Progenitor cell of endocrine pancreas (in vitro differentiated cells): Measurements from ENCODE around the gene ABO. TPM values are rescaled to one million over a fixed set of nuclear protein-coding genes. Genes with fewer than 3 reads are reported as not detected.

Experiments
- DNase-seq: peaks from one replicate; pipeline ENCODE4 v3.0.0; 2021; ENCODE audit warnings: low spot score; ENCODE audit not compliant: unreplicated experiment
- H3K27ac Mint-ChIP-seq: 2 replicates; pipeline ENCODE4 v1.8.0; 2021; ENCODE audit warnings: mild to moderate bottlenecking, moderate library complexity, mixed read lengths
- H3K27me3 Mint-ChIP-seq: 2 replicates; pipeline ENCODE4 v1.8.0; 2021; ENCODE audit warnings: mixed read lengths
- H3K36me3 Mint-ChIP-seq: 2 replicates; pipeline ENCODE4 v1.8.0; 2022; ENCODE audit warnings: mixed read lengths; ENCODE audit not compliant: insufficient read depth
- H3K4me1 Mint-ChIP-seq: 2 replicates; pipeline ENCODE4 v1.8.0; 2021; ENCODE audit warnings: low read depth, mixed read lengths
- H3K4me3 Mint-ChIP-seq: 2 replicates; pipeline ENCODE4 v1.8.0; 2021; ENCODE audit warnings: low read depth, mild to moderate bottlenecking, moderate library complexity, mixed read lengths
- H3K9me3 Mint-ChIP-seq: 2 replicates; pipeline ENCODE4 v1.8.0; 2021; ENCODE audit warnings: low read depth, mixed read lengths
- CTCF ChIP-seq: fragments of 200-600 bp; sonication (generic); IDR thresholded peaks from one replicate; pipeline ENCODE4 v1.5.0; 2021; ENCODE audit warnings: antibody characterized with exemption, mild to moderate bottlenecking; ENCODE audit not compliant: unreplicated experiment
- total RNA-seq: library from RNA; stranded (reverse); gene quantifications from 2 replicates; pipeline ENCODE4 v1.2.1, GENCODE V29; 2021

Gene ABO
- total RNA-seq, 1 donor from 2014 or later: 10.3 TPM

GRCh38 chr9:133261103-133261752 lies 13.8 kb downstream of the ABO start:
- no peak for TF ChIP-seq CTCF
- Mint-ChIP-seq H3K27ac (no peak overlapping the region), H3K27me3 (no peaks in the 10 kb centered on the region), H3K4me3 (no peak overlapping the region), H3K4me1 (peaks cover 9% of the 10 kb centered on the region), H3K36me3 (peaks cover 13% of the 10 kb centered on the region), H3K9me3 (peaks cover 11% of the 10 kb centered on the region)
- DNase-seq: no peak

- Mint-ChIP-seq H3K27ac (no peak overlapping the region), H3K4me3 (no peak overlapping the region), H3K4me1 (peaks cover 9% of the 10 kb centered on the region), H3K36me3 (peaks cover 13% of the 10 kb centered on the region), H3K27me3 (no peaks in the 10 kb centered on the region), H3K9me3 (peaks cover 11% of the 10 kb centered on the region)
- TF ChIP-seq CTCF: no peak
- DNase-seq: no peak
Observed at GRCh38 chr9:133260334-133261102, 14.5 kb downstream of the ABO start.

GRCh38 chr9:133258061-133259015 lies 16.7 kb downstream of the ABO start:
- Mint-ChIP-seq H3K27ac (no peak overlapping the region), H3K36me3 (peaks cover 3% of the 10 kb centered on the region), H3K9me3 (no peaks in the 10 kb centered on the region), H3K27me3 (no peaks in the 10 kb centered on the region), H3K4me1 (peaks cover 4% of the 10 kb centered on the region), H3K4me3 (no peak overlapping the region)
- TF ChIP-seq CTCF: no peak
- no peak for DNase-seq

GRCh38 chr9:133257465-133257956 lies 17.5 kb downstream of the ABO start:
- no peak overlapping the region for H3K4me3 Mint-ChIP-seq
- DNase-seq: no peak
- TF ChIP-seq CTCF: no peak
- peaks cover 3% of the 10 kb centered on the region for H3K36me3 Mint-ChIP-seq
- no peak overlapping the region for H3K27ac Mint-ChIP-seq
- H3K9me3 Mint-ChIP-seq: no peaks in the 10 kb centered on the region
- peaks cover 4% of the 10 kb centered on the region for H3K4me1 Mint-ChIP-seq
- no peaks in the 10 kb centered on the region for H3K27me3 Mint-ChIP-seq

- no peak for DNase-seq
- peak overlapping the region; percentile 82 for H3K27ac Mint-ChIP-seq
- no peaks in the 10 kb centered on the region for H3K9me3 Mint-ChIP-seq
- H3K4me1 Mint-ChIP-seq: peaks cover 4% of the 10 kb centered on the region
- no peaks in the 10 kb centered on the region for H3K27me3 Mint-ChIP-seq
- H3K36me3 Mint-ChIP-seq: peaks cover 1% of the 10 kb centered on the region
- TF ChIP-seq CTCF: no peak
- no peak overlapping the region for H3K4me3 Mint-ChIP-seq
Observed at GRCh38 chr9:133256686-133257091, 18.3 kb downstream of the ABO start.
